DOHH2 (cell line): ENCODE measurements around the gene GPSM3.

Source experiments
- EZH2phosphoT487 ChIP-seq: fragments of 200-600 bp; sonication (generic); IDR thresholded peaks from 2 replicates; pipeline ENCODE4 v1.6.1; 2017; ENCODE audit warnings: borderline replicate concordance, mild to moderate bottlenecking, antibody characterized with exemption, low read length, moderate library complexity, mixed read lengths
- TF ChIP-seq, protein P1 (sequence below): fragments of 200-600 bp; sonication (generic); IDR thresholded peaks from one replicate; pipeline ENCODE4 v1.5.1; 2014; ENCODE audit warnings: antibody characterized with exemption, mild to moderate bottlenecking, low read depth, low read length; ENCODE audit not compliant: poor library complexity, severe bottlenecking

DNA sequence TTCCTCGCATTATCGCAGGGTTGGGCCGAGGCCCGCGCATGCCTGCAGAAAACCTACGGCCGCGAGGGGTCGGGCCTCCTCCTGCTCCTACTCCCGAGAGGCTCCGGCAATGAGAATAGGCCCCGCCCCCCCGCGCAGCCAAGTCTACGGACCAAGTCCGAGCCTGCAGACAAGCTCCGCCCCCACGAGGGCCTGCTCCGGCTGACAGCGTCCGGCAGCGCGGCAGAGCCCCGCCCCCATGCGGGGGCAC is 3.1 kb upstream of the GPSM3 start:
- TF ChIP-seq, protein P1, sequence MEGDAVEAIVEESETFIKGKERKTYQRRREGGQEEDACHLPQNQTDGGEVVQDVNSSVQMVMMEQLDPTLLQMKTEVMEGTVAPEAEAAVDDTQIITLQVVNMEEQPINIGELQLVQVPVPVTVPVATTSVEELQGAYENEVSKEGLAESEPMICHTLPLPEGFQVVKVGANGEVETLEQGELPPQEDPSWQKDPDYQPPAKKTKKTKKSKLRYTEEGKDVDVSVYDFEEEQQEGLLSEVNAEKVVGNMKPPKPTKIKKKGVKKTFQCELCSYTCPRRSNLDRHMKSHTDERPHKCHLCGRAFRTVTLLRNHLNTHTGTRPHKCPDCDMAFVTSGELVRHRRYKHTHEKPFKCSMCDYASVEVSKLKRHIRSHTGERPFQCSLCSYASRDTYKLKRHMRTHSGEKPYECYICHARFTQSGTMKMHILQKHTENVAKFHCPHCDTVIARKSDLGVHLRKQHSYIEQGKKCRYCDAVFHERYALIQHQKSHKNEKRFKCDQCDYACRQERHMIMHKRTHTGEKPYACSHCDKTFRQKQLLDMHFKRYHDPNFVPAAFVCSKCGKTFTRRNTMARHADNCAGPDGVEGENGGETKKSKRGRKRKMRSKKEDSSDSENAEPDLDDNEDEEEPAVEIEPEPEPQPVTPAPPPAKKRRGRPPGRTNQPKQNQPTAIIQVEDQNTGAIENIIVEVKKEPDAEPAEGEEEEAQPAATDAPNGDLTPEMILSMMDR = no peak
- TF ChIP-seq EZH2phosphoT487 = no peak
